ENCODE measurements around the gene COG1.
A peak's percentile ranks its signal among the peaks of the same experiment; 100 is the strongest.
"Not testable (repeated sequence)": the region's sequence is repeated elsewhere in the genome, so short reads cannot be mapped to it uniquely, and the experiment has no call there.

Gene COG1

GRCh38 chr17:73192894-73193701 is at the start of gene COG1:
Gene COG1 (plus strand): TSS chr17:73193055. CDS start chr17:73193070, 15 bp downstream.
- Histone ChIP-seq H3K27me3 (ENCODE audit: control insufficient read depth, insufficient read depth, low read length) (no peaks in the 10 kb centered on the region), H3K36me3 (ENCODE audit: control insufficient read depth, insufficient read depth, low read length) (peaks cover 17% of the 10 kb centered on the region), H3K4me3 (ENCODE audit: low read depth, low read length) (peak within 1 kb of the TSS; percentile 99)

GRCh38 chr17:73144209-73144608 is 48.6 kb upstream of the COG1 start:
- not testable (repeated sequence) for H3K4me3 ChIP-seq (ENCODE audit: low read depth, low read length); H3K27ac ChIP-seq (ENCODE audit: low read depth, low read length); H3K36me3 ChIP-seq (ENCODE audit: control insufficient read depth, insufficient read depth, low read length); H3K4me1 ChIP-seq (ENCODE audit: control insufficient read depth, insufficient read depth, low read length); H3K27me3 ChIP-seq (ENCODE audit: control insufficient read depth, insufficient read depth, low read length); H3K9ac ChIP-seq (ENCODE audit: low read length)
- H3K9me3 ChIP-seq (ENCODE audit: control insufficient read depth, insufficient read depth, low read depth, low read length), result peaks cover 17% of the 10 kb centered on the region

More at GRCh38 chr17:73192894-73193701, at the start of gene COG1:
- Histone ChIP-seq H3K4me1 (ENCODE audit: control insufficient read depth, insufficient read depth, low read length) (no peaks in the 10 kb centered on the region), H3K9me3 (ENCODE audit: control insufficient read depth, insufficient read depth, low read depth, low read length) (no peaks in the 10 kb centered on the region), H3K27ac (ENCODE audit: low read depth, low read length) (peak within 1 kb of the TSS; percentile 93), H3K9ac (ENCODE audit: low read length) (peak within 1 kb of the TSS; percentile 98)

- no peak overlapping the region for H3K4me3 ChIP-seq (ENCODE audit: low read depth, low read length)
- H3K9ac ChIP-seq (ENCODE audit: low read length), result no peak overlapping the region
- no peak overlapping the region for H3K27ac ChIP-seq (ENCODE audit: low read depth, low read length)
- no peaks in the 10 kb centered on the region for H3K36me3 ChIP-seq (ENCODE audit: control insufficient read depth, insufficient read depth, low read length)
- H3K4me1 ChIP-seq (ENCODE audit: control insufficient read depth, insufficient read depth, low read length), result no peaks in the 10 kb centered on the region
- H3K27me3 ChIP-seq (ENCODE audit: control insufficient read depth, insufficient read depth, low read length), result no peaks in the 10 kb centered on the region
- peaks cover 17% of the 10 kb centered on the region for H3K9me3 ChIP-seq (ENCODE audit: control insufficient read depth, insufficient read depth, low read depth, low read length)
These were observed 47.2 kb upstream of the COG1 start for GRCh38 chr17:73145641-73146040.

- H3K27me3 ChIP-seq (ENCODE audit: control insufficient read depth, insufficient read depth, low read length); H3K9ac ChIP-seq (ENCODE audit: low read length); H3K4me1 ChIP-seq (ENCODE audit: control insufficient read depth, insufficient read depth, low read length); H3K4me3 ChIP-seq (ENCODE audit: low read depth, low read length); H3K36me3 ChIP-seq (ENCODE audit: control insufficient read depth, insufficient read depth, low read length); H3K27ac ChIP-seq (ENCODE audit: low read depth, low read length): not testable (repeated sequence)
- peaks cover 17% of the 10 kb centered on the region for H3K9me3 ChIP-seq (ENCODE audit: control insufficient read depth, insufficient read depth, low read depth, low read length)
These were observed 45.1 kb upstream of the COG1 start for GRCh38 chr17:73147791-73148190.

- H3K36me3 ChIP-seq (ENCODE audit: control insufficient read depth, insufficient read depth, low read length), result no peaks in the 10 kb centered on the region
These were observed 44.1 kb upstream of the COG1 start for GRCh38 chr17:73148540-73149334.

GRCh38 chr17:73150622-73151300 is 42.1 kb upstream of the COG1 start:
- H3K27me3 ChIP-seq (ENCODE audit: control insufficient read depth, insufficient read depth, low read length); H3K9ac ChIP-seq (ENCODE audit: low read length); H3K4me1 ChIP-seq (ENCODE audit: control insufficient read depth, insufficient read depth, low read length): not testable (repeated sequence)

More at GRCh38 chr17:73148540-73149334, 44.1 kb upstream of the COG1 start:
- H3K9me3 ChIP-seq (ENCODE audit: control insufficient read depth, insufficient read depth, low read depth, low read length), result peaks cover 17% of the 10 kb centered on the region
- no peaks in the 10 kb centered on the region for H3K4me1 ChIP-seq (ENCODE audit: control insufficient read depth, insufficient read depth, low read length)
- no peaks in the 10 kb centered on the region for H3K27me3 ChIP-seq (ENCODE audit: control insufficient read depth, insufficient read depth, low read length)
- no peak overlapping the region for H3K9ac ChIP-seq (ENCODE audit: low read length)
- no peak overlapping the region for H3K4me3 ChIP-seq (ENCODE audit: low read depth, low read length)
- no peak overlapping the region for H3K27ac ChIP-seq (ENCODE audit: low read depth, low read length)

GRCh38 chr17:73151916-73152632 is 40.8 kb upstream of the COG1 start:
- no peak overlapping the region for H3K9ac ChIP-seq (ENCODE audit: low read length)
- H3K36me3 ChIP-seq (ENCODE audit: control insufficient read depth, insufficient read depth, low read length), result no peaks in the 10 kb centered on the region
- H3K9me3 ChIP-seq (ENCODE audit: control insufficient read depth, insufficient read depth, low read depth, low read length), result no peaks in the 10 kb centered on the region
- H3K27me3 ChIP-seq (ENCODE audit: control insufficient read depth, insufficient read depth, low read length), result no peaks in the 10 kb centered on the region
- no peak overlapping the region for H3K27ac ChIP-seq (ENCODE audit: low read depth, low read length)
- H3K4me3 ChIP-seq (ENCODE audit: low read depth, low read length), result no peak overlapping the region
- peaks cover 19% of the 10 kb centered on the region for H3K4me1 ChIP-seq (ENCODE audit: control insufficient read depth, insufficient read depth, low read length)

More at GRCh38 chr17:73150622-73151300, 42.1 kb upstream of the COG1 start:
- not testable (repeated sequence) for H3K4me3 ChIP-seq (ENCODE audit: low read depth, low read length); H3K9me3 ChIP-seq (ENCODE audit: control insufficient read depth, insufficient read depth, low read depth, low read length); H3K27ac ChIP-seq (ENCODE audit: low read depth, low read length); H3K36me3 ChIP-seq (ENCODE audit: control insufficient read depth, insufficient read depth, low read length)

GRCh38 chr17:73155410-73156165 is 37.3 kb upstream of the COG1 start:
- Histone ChIP-seq H3K27me3 (ENCODE audit: control insufficient read depth, insufficient read depth, low read length) (no peaks in the 10 kb centered on the region), H3K9ac (ENCODE audit: low read length) (no peak overlapping the region), H3K4me1 (ENCODE audit: control insufficient read depth, insufficient read depth, low read length) (peaks cover 31% of the 10 kb centered on the region), H3K9me3 (ENCODE audit: control insufficient read depth, insufficient read depth, low read depth, low read length) (no peaks in the 10 kb centered on the region), H3K4me3 (ENCODE audit: low read depth, low read length) (no peak overlapping the region), H3K27ac (ENCODE audit: low read depth, low read length) (no peak overlapping the region), H3K36me3 (ENCODE audit: control insufficient read depth, insufficient read depth, low read length) (no peaks in the 10 kb centered on the region)

GRCh38 chr17:73156166-73156840 is 36.6 kb upstream of the COG1 start:
- Histone ChIP-seq H3K27ac (ENCODE audit: low read depth, low read length) (no peak overlapping the region), H3K4me3 (ENCODE audit: low read depth, low read length) (no peak overlapping the region), H3K9me3 (ENCODE audit: control insufficient read depth, insufficient read depth, low read depth, low read length) (no peaks in the 10 kb centered on the region), H3K27me3 (ENCODE audit: control insufficient read depth, insufficient read depth, low read length) (no peaks in the 10 kb centered on the region), H3K9ac (ENCODE audit: low read length) (no peak overlapping the region), H3K36me3 (ENCODE audit: control insufficient read depth, insufficient read depth, low read length) (no peaks in the 10 kb centered on the region), H3K4me1 (ENCODE audit: control insufficient read depth, insufficient read depth, low read length) (peaks cover 37% of the 10 kb centered on the region)

All from HUES6 (cell line).